Measurements from ENCODE around the gene ZFP1.

ZFP1 gene

GRCh38 chr16:75147968-75148310 is 385 bp upstream of the ZFP1 start:
- DNase-seq (ENCODE audit: low read depth in 2 of 3, low spot score in 1 of 3): no peak

GRCh38 chr16:75151798-75152197 is 3.5 kb downstream of the ZFP1 start:
- no peak for DNase-seq (ENCODE audit: low read depth in 2 of 3, low spot score in 1 of 3)

- no peak for DNase-seq (ENCODE audit: low read depth in 2 of 3, low spot score in 1 of 3)
These were observed 4.3 kb downstream of the ZFP1 start for GRCh38 chr16:75152635-75153034.

- DNase-seq (ENCODE audit: low read depth in 2 of 3, low spot score in 1 of 3): no peak
These were observed 12.1 kb downstream of the ZFP1 start for GRCh38 chr16:75160386-75160785.

GRCh38 chr16:75169899-75170405 is 21.6 kb downstream of the ZFP1 start:
- no peak for DNase-seq (ENCODE audit: low read depth in 2 of 3, low spot score in 1 of 3)

GRCh38 chr16:75172578-75172977 is 24.3 kb downstream of the ZFP1 start:
- DNase-seq (ENCODE audit: low read depth in 2 of 3, low spot score in 1 of 3): no peak

- DNase-seq (ENCODE audit: low read depth in 2 of 3, low spot score in 1 of 3): no peak
These were observed 26.8 kb downstream of the ZFP1 start for GRCh38 chr16:75175074-75175473.

- no peak for DNase-seq (ENCODE audit: low read depth in 2 of 3, low spot score in 1 of 3)
These were observed 28.6 kb downstream of the ZFP1 start for GRCh38 chr16:75176926-75177325.

GRCh38 chr16:75179208-75179607 is 30.9 kb downstream of the ZFP1 start:
- no peak for DNase-seq (ENCODE audit: low read depth in 2 of 3, low spot score in 1 of 3)

GRCh38 chr16:75181630-75182029 is 33.3 kb downstream of the ZFP1 start:
- DNase-seq (ENCODE audit: low read depth in 2 of 3, low spot score in 1 of 3): no peak

- no peak for DNase-seq (ENCODE audit: low read depth in 2 of 3, low spot score in 1 of 3)
These were observed 40.6 kb downstream of the ZFP1 start for GRCh38 chr16:75188832-75189477.

GRCh38 chr16:75189638-75190245 is 41.4 kb downstream of the ZFP1 start:
- no peak for DNase-seq (ENCODE audit: low read depth in 2 of 3, low spot score in 1 of 3)

- no peak for DNase-seq (ENCODE audit: low read depth in 2 of 3, low spot score in 1 of 3)
These were observed 44.4 kb downstream of the ZFP1 start for GRCh38 chr16:75192606-75193264.

GRCh38 chr16:75193265-75193650 is 44.9 kb downstream of the ZFP1 start:
- no peak for DNase-seq (ENCODE audit: low read depth in 2 of 3, low spot score in 1 of 3)

- no peak for DNase-seq (ENCODE audit: low read depth in 2 of 3, low spot score in 1 of 3)
These were observed 45.6 kb downstream of the ZFP1 start for GRCh38 chr16:75193730-75194444.

GRCh38 chr16:75195811-75196790 is 47.8 kb downstream of the ZFP1 start:
- DNase-seq (ENCODE audit: low read depth in 2 of 3, low spot score in 1 of 3): no peak

GRCh38 chr16:75196836-75197235 is 48.5 kb downstream of the ZFP1 start:
- no peak for DNase-seq (ENCODE audit: low read depth in 2 of 3, low spot score in 1 of 3)

GRCh38 chr16:75197522-75198134 is 49.3 kb downstream of the ZFP1 start:
- DNase-seq (ENCODE audit: low read depth in 2 of 3, low spot score in 1 of 3): no peak

- no peak for DNase-seq (ENCODE audit: low read depth in 2 of 3, low spot score in 1 of 3)
These were observed 49.8 kb downstream of the ZFP1 start for GRCh38 chr16:75198135-75198600.

- DNase-seq (ENCODE audit: low read depth in 2 of 3, low spot score in 1 of 3): no peak
These were observed 53.8 kb downstream of the ZFP1 start for GRCh38 chr16:75202069-75202590.

Measured in stimulated activated CD4-positive, alpha-beta T cell treated with anti-CD3 and anti-CD28 coated beads, Interleukin-12 subunit alpha, Interleukin-12 subunit beta, amount 100 ng/mL, for 48 hours (primary cell).